ENCODE data around the gene RAB10. TPM values are rescaled to one million over a fixed set of nuclear protein-coding genes. Genes with fewer than 3 reads are reported as not detected.

Gene RAB10
- total and polyA plus RNA-seq, 9 of the 15 experiments (the other 6 are each of a cell fraction or from before 2014, with no cell fraction given), result 25.1 to 214 (median 157) TPM

DNA sequence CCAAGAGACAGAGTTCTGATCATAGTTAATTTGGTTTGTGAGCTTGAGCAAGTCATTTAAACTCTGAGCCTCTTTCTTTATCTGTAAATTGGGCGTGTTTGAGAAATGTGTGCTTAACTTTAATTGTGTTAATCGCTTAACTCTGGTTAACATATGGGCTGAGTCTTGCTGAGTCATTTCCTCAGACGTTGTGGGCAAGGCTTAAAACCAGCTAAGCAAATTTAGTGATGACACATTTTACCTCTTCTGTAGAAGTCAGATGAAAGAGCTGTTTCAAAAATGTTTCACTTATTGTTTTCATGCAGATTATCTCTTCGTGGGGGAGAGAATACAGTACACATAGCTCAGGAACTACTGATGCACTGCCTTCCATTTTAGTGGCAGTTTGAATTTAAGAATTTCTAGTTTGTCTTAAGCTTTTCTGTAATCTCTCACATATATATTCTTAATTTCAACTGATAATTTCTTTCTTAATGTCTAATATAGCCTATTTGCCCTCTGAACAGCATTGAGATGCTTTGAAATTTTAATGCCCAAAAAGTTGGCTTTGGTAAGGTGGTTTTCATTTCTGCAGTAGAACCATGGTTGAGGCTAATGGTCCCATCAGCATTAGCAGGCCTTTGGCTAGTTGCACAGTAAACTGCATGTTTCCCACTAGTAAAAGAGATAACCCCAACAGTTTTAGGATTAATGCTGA, 34.9 kb downstream of the RAB10 start (continued):
- TF ChIP-seq, protein P1, sequence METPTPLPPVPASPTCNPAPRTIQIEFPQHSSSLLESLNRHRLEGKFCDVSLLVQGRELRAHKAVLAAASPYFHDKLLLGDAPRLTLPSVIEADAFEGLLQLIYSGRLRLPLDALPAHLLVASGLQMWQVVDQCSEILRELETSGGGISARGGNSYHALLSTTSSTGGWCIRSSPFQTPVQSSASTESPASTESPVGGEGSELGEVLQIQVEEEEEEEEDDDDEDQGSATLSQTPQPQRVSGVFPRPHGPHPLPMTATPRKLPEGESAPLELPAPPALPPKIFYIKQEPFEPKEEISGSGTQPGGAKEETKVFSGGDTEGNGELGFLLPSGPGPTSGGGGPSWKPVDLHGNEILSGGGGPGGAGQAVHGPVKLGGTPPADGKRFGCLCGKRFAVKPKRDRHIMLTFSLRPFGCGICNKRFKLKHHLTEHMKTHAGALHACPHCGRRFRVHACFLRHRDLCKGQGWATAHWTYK (CRISPR knock-in tag; IDR thresholded peaks at IDR 0.05), result no peak
- TF ChIP-seq, protein P2, sequence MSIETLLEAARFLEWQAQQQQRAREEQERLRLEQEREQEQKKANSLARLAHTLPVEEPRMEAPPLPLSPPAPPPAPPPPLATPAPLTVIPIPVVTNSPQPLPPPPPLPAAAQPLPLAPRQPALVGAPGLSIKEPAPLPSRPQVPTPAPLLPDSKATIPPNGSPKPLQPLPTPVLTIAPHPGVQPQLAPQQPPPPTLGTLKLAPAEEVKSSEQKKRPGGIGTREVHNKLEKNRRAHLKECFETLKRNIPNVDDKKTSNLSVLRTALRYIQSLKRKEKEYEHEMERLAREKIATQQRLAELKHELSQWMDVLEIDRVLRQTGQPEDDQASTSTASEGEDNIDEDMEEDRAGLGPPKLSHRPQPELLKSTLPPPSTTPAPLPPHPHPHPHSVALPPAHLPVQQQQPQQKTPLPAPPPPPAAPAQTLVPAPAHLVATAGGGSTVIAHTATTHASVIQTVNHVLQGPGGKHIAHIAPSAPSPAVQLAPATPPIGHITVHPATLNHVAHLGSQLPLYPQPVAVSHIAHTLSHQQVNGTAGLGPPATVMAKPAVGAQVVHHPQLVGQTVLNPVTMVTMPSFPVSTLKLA (conservative IDR thresholded peaks at IDR 0.05), result peak; percentile 54 to 76
- no peak for TF ChIP-seq SIN3A (IDR thresholded peaks at IDR 0.05; ENCODE audit: borderline replicate concordance in 2 of 2, control insufficient read depth in 1 of 2, low read depth in 2 of 2, low read length in 2 of 2)
- TF ChIP-seq, protein P3, sequence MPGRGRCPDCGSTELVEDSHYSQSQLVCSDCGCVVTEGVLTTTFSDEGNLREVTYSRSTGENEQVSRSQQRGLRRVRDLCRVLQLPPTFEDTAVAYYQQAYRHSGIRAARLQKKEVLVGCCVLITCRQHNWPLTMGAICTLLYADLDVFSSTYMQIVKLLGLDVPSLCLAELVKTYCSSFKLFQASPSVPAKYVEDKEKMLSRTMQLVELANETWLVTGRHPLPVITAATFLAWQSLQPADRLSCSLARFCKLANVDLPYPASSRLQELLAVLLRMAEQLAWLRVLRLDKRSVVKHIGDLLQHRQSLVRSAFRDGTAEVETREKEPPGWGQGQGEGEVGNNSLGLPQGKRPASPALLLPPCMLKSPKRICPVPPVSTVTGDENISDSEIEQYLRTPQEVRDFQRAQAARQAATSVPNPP (IDR thresholded peaks at IDR 0.05; ENCODE audit: borderline replicate concordance, insufficient read depth, insufficient read length), result no peak
- TF ChIP-seq ZKSCAN8 (CRISPR knock-in tag; IDR thresholded peaks at IDR 0.05), result peak; percentile 84
- TF ChIP-seq NCOR1 (IDR thresholded peaks at IDR 0.05), result peak; percentile 93
- peak; percentile 68; the same call in 1 of the 2 replicates for TF ChIP-seq CEBPG (CRISPR knock-in tag; IDR thresholded peaks at IDR 0.05)
- TF ChIP-seq CEBPG (tag; conservative IDR thresholded peaks at IDR 0.05 in 1 of 2, IDR thresholded peaks at IDR 0.05 in 1 of 2), result peak; percentile 9 to 80; a peak in 3 of 4 replicates
- peak; percentile 81 to 84 for TF ChIP-seq KDM1A (IDR thresholded peaks at IDR 0.05)
- peak; percentile 87 for TF ChIP-seq MEIS2 (IDR thresholded peaks at IDR 0.05; ENCODE audit: partially characterized antibody)
- TF ChIP-seq DMBX1 (CRISPR knock-in tag; IDR thresholded peaks at IDR 0.05; ENCODE audit: borderline replicate concordance), result 0 out of 2 replicates have a peak, but pooled peaks have one; percentile 37
- peak; percentile 78 for TF ChIP-seq ZEB2 (IDR thresholded peaks at IDR 0.05)
- no peak for TF ChIP-seq ZBTB7A (IDR thresholded peaks at IDR 0.05; ENCODE audit: borderline replicate concordance, control insufficient read depth, low read depth, low read length)
- TF ChIP-seq, protein P4, sequence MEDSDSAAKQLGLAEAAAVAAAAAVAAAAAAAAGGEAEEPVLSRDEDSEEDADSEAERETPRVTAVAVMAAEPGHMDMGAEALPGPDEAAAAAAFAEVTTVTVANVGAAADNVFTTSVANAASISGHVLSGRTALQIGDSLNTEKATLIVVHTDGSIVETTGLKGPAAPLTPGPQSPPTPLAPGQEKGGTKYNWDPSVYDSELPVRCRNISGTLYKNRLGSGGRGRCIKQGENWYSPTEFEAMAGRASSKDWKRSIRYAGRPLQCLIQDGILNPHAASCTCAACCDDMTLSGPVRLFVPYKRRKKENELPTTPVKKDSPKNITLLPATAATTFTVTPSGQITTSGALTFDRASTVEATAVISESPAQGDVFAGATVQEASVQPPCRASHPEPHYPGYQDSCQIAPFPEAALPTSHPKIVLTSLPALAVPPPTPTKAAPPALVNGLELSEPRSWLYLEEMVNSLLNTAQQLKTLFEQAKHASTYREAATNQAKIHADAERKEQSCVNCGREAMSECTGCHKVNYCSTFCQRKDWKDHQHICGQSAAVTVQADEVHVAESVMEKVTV (CRISPR knock-in tag; IDR thresholded peaks at IDR 0.05), result no peak
- peak; percentile 95; the same call in 1 of the 2 replicates for TF ChIP-seq NBN (IDR thresholded peaks at IDR 0.05; ENCODE audit: low read depth)
- TF ChIP-seq L3MBTL2 (IDR thresholded peaks at IDR 0.05), result peak; percentile 34; the same call in 1 of the 2 replicates
- no peak for TF ChIP-seq PPARD (CRISPR knock-in tag; IDR thresholded peaks at IDR 0.05)
- peak; percentile 33; the same call in 1 of the 2 replicates for TF ChIP-seq BCOR (IDR thresholded peaks at IDR 0.05)
- TF ChIP-seq PURB (CRISPR knock-in tag; IDR thresholded peaks at IDR 0.05; ENCODE audit: low read depth), result no peak
